Effector memory CD4-positive, alpha-beta T cell (primary cell): ENCODE results near the gene IL15.

Experiments used
- DNase-seq, 3 donors: peaks; one replicate each; pipeline ENCODE4 v3.0.0-alpha.2; 2020
- H3K27ac ChIP-seq: 2 replicates; pipeline ENCODE4 v1.7.0; 2013; ENCODE audit warnings: mild to moderate bottlenecking, low read length, moderate library complexity; ENCODE audit not compliant: insufficient read depth, poor library complexity, severe bottlenecking
- H3K27me3 ChIP-seq: replicated peaks from 2 replicates; pipeline ENCODE4 v1.7.0; 2013; ENCODE audit warnings: mild to moderate bottlenecking, low read length; ENCODE audit not compliant: insufficient read depth, control insufficient read depth, poor library complexity, severe bottlenecking
- H3K36me3 ChIP-seq: 2 replicates; pipeline ENCODE4 v1.7.0; 2013; ENCODE audit warnings: mild to moderate bottlenecking, low read length, moderate library complexity; ENCODE audit not compliant: control insufficient read depth, insufficient read depth
- H3K4me1 ChIP-seq: 2 replicates; pipeline ENCODE4 v1.7.0; 2013; ENCODE audit warnings: low read length, mild to moderate bottlenecking; ENCODE audit not compliant: control insufficient read depth, insufficient read depth, poor library complexity, severe bottlenecking
- H3K4me3 ChIP-seq: 2 replicates; pipeline ENCODE4 v1.7.0; 2013; ENCODE audit warnings: low read length, low read depth, mild to moderate bottlenecking; ENCODE audit not compliant: insufficient read depth, poor library complexity, severe bottlenecking
- H3K9me3 ChIP-seq: 2 replicates; pipeline ENCODE4 v1.7.0; 2013; ENCODE audit warnings: mild to moderate bottlenecking, low read length, moderate library complexity; ENCODE audit not compliant: control insufficient read depth

Gene IL15

GRCh38 chr4:141757287-141757686, 120.9 kb downstream of the IL15 start:
- no peak overlapping the region for H3K4me3 ChIP-seq
- no peaks in the 10 kb centered on the region for H3K9me3 ChIP-seq
- no peak for DNase-seq
- no peaks in the 10 kb centered on the region for H3K4me1 ChIP-seq
- H3K36me3 ChIP-seq: no peaks in the 10 kb centered on the region
- no peaks in the 10 kb centered on the region for H3K27me3 ChIP-seq
- no peak overlapping the region for H3K27ac ChIP-seq

- Histone ChIP-seq H3K27ac (no peak overlapping the region), H3K36me3 (no peaks in the 10 kb centered on the region), H3K9me3 (no peaks in the 10 kb centered on the region), H3K4me1 (no peaks in the 10 kb centered on the region), H3K27me3 (no peaks in the 10 kb centered on the region), H3K4me3 (no peak overlapping the region)
- no peak for DNase-seq
These were observed 123.5 kb downstream of the IL15 start for GRCh38 chr4:141759796-141760425.

DNA sequence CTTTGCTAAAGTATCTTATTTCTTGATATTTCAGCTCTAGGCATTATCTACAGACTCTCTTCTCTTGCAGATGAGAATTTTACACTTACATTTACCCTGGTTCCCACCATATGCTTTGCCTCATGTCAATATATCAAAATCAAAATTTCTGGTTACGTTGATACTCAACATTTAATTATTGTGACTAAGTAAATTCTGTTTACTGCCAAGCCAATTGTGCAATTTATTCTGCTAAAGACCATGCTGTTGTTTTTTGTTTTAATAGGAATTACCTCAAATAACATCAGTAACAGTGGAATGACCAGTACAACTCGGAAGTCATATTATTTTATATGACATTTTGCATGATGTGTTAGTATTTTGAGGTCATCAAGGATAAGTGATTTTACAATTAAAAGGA, 125.5 kb downstream of the IL15 start:
- H3K27ac ChIP-seq: no peak overlapping the region
- DNase-seq: no peak
- H3K9me3 ChIP-seq: no peaks in the 10 kb centered on the region
- H3K36me3 ChIP-seq: no peaks in the 10 kb centered on the region
- no peaks in the 10 kb centered on the region for H3K27me3 ChIP-seq
- no peak overlapping the region for H3K4me3 ChIP-seq
- H3K4me1 ChIP-seq: no peaks in the 10 kb centered on the region

- Histone ChIP-seq H3K4me3 (no peak overlapping the region), H3K4me1 (no peaks in the 10 kb centered on the region), H3K9me3 (no peaks in the 10 kb centered on the region), H3K27me3 (no peaks in the 10 kb centered on the region), H3K36me3 (no peaks in the 10 kb centered on the region), H3K27ac (no peak overlapping the region)
- DNase-seq: no peak
These were observed 127.0 kb downstream of the IL15 start for GRCh38 chr4:141763374-141763773.

DNA sequence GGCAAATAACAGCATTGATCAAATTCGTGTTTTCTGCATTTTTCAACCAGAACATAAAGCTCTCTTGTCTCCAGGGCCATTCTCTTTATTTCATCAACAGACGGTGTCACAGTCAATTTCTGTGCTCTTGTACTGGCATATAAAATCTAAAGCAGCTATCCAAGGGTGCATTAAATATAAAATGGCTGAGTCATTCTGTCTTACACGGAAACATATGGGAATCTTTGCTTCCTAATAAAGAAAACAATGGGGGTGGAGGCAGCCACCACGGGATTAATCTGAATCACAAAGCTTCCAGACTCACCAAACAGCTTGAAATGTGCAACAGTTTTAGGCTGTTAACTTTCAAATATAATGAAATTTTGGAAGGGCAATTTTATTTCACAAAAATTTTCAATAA, 132.6 kb downstream of the IL15 start:
- H3K27ac ChIP-seq: no peak overlapping the region
- no peak overlapping the region for H3K4me3 ChIP-seq

DNA sequence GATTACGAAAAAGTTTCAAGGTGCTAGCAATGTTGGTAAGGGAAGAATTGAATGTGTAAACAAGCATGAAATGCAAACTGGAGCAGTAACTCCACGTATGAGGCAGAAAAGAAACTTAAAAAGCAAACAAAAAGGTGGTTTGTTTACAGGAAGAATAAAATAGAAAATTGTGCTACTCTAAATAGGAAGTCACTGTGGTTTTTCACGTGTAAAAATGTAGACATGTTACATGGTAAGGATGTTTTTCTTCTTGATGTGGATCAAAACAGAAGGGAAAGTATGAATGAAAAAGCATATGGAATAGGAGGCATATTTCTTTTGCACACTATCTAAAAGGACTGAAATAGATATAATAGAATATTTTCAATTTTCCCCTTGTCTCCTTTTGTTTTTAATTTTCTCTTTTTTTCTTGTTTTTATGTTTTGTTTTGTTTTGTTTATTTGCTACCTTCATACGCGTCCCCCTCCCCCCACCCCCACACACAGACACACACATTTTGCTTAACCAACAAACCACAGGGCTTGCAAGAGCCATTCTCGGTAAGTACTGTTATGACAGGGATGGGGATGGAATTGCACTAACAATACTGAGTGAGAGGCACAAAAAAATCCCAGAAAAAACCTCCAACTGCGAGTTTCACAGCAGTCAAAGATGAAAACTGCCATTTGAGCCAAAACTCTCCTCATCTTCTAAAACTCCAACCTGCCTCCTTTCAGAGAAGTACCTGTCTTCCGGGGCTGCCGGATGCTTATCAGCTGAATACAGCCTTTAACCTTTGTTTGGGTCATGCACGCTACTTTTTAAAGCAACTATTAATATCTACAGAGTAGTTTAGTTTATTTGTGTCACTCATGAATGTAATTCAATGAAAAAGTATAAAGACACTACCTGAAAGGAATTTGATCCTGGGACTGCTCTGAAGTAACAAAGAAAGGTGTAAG, 135.8 kb downstream of the IL15 start:
- no peaks in the 10 kb centered on the region for H3K9me3 ChIP-seq
- no peak for DNase-seq
- H3K27ac ChIP-seq: no peak overlapping the region
- no peaks in the 10 kb centered on the region for H3K36me3 ChIP-seq
- no peaks in the 10 kb centered on the region for H3K27me3 ChIP-seq
- H3K4me3 ChIP-seq: no peak overlapping the region
- H3K4me1 ChIP-seq: no peaks in the 10 kb centered on the region

More for the DNA sequence above, 132.6 kb downstream of the IL15 start:
- DNase-seq: no peak
- Histone ChIP-seq H3K36me3 (no peaks in the 10 kb centered on the region), H3K4me1 (no peaks in the 10 kb centered on the region), H3K27me3 (no peaks in the 10 kb centered on the region), H3K9me3 (no peaks in the 10 kb centered on the region)

DNA sequence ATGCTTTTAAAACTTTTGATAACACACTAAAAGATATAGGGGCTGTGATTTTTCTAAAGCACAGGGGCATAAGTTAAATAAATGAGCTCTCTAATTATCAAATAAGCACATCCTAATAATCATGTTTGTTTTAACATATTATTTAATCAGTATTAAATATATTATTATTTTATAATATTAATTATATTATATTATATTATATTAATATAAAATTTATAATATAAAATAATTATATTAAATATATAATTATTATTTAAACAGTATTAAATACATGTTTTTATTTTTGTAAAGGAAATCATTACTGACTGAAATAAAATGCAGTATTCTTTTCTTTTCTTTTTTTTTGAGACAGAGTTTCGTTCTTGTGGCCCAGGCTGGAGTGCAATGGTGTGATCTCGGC, 136.5 kb downstream of the IL15 start:
- no peaks in the 10 kb centered on the region for H3K4me1 ChIP-seq
- no peaks in the 10 kb centered on the region for H3K27me3 ChIP-seq
- no peak overlapping the region for H3K27ac ChIP-seq
- no peaks in the 10 kb centered on the region for H3K36me3 ChIP-seq
- no peak for DNase-seq
- no peaks in the 10 kb centered on the region for H3K9me3 ChIP-seq
- no peak overlapping the region for H3K4me3 ChIP-seq

DNA sequence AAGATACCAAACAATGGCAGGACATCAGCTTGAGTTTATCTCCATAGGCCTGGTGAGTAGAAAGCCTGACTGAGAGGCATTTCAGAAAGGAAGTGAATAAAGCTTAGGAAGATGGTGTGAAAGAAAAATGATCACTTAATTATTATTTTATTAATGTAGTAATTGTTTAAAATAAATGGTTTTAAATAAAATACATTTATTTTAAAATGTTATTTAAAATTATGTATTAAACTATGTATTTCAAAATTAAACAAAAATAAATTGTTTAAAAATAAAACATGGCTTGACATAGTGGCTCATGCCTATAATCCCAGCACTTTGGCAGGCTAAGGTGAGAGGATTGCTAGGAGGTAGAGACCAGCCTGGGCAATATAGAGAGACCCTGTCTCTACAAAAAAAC, 145.8 kb downstream of the IL15 start:
- Histone ChIP-seq H3K4me3 (no peak overlapping the region), H3K36me3 (no peaks in the 10 kb centered on the region), H3K27me3 (no peaks in the 10 kb centered on the region)

More for the DNA sequence above, 145.8 kb downstream of the IL15 start:
- Histone ChIP-seq H3K4me1 (no peaks in the 10 kb centered on the region), H3K27ac (no peak overlapping the region), H3K9me3 (no peaks in the 10 kb centered on the region)
- no peak for DNase-seq
